Measurements from ENCODE around the gene SMIM13.

SMIM13 gene

DNA sequence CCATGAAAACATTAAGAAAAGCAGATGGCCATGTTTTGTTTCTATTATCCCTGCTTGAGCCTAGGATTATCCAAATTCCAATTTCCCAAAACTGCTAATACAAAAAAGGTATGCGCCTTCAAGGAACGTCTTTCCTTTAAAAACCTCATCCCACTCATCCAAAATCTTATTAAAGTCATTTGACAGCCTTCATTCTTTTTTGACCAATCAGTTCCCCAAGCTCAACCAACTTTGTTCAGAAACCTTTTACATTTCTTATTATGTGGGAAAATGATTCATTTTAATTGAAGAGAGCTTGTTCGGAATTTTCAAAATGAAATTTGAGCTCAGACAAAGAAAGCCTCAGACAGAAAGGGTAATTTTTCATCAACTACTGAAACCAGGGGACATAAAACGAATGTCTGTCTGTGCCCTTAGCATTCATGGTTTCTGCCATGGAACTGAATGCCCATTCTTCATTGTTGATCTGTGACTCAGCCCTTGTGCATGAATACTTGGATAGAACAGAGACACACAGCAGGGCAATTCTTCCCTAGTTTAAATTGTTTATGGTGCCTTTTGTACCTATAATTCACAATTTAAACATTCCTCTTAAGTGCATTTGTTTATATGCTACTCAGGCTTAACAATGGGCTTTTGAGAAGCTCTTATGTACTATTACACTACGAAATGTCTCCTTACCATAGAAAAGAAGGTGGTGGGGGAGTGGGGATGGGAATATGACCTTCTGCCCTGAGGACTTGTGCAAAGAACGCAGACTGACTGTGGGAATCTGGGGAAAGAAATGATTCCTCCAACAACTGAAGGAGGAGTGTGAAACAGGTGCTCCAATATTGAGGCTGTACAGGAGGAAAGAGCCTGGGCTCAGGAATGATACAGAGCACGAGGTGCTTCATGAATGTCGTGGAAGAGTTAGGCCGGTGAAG is 67.7 kb downstream of the SMIM13 start:
- no peak for DNase-seq

DNA sequence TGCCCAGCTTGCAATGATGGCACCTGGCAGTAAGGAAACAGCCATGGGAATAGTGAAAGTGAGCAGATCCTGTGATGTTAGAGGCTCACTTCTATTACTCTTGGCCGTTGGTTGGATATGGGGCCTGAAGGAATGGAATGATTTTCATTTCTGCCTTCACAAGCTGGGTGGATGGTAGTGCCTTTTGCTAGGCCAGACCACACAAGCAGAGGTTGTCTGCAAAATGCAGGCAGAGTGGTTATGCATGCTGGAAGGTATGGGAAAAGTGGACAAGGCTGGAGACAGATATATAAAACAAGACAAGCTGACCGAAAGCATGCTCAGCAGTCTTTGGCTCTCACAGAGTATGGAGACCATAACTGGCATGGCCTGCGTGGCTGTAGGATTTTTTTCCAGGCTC is 68.6 kb downstream of the SMIM13 start:
- DNase-seq: no peak

DNA sequence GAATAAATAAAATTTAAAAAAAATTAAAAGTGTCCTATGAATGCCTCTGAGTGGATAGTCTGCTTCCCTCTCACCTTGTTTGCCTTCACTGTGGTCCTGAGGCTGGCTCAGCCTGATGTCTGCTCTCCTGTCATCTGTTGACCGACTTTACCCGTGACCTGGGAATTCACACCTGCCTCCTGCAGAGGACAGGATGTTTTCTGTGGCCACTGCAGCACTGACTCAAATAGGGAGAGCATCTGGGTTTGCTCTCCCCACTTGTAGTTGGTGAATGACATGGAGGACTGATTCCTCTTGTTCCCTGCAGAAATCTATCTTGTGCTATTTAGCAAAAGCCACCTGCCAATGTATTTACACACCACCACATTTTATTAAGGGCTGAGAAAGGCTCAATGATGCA is 70.3 kb downstream of the SMIM13 start:
- DNase-seq: no peak

DNA sequence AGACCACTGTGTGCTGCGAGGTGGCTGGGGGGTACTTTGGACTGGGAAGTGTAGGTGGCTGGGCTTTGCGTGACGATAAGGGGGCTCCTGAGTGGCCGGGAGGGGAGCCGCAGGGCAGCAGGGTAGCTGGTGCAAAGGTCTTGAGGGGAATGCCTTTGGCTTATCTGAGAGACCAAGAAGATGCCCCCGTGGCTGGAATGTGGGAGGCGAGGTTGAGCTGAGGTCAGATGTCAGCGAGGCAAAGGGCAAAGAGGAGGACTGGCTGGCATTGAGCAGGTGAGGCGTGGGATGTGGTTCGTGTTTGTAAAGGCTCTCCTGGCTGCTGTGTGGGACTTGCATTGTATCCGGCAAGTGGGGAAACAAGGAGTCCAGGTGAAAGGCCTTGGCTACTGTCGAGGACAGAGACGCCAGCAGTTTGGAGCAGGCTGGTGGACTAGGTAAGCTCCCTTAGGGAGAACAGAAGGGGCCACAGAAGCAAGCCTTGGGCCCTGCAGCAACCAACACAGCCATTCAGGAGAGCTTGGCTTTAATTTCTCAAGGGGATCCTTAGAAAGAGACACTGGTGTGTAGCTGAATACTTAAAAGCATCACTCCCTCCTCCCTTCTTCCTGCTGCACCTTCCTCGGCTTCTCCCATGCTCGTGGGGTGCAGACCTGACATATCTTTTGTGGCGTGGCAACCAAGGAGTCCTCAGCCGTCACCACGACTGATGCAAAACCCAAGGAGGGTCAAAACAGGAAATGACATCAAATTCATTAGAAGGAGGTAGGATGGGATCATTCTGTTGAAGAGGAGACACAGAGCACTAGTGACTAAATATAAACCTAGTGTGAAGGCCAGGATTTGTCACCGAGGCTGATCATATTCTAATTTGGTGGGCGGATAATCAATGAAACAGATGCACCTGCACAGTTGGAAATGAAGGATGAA is 71.3 kb downstream of the SMIM13 start:
- no peak for DNase-seq

DNA sequence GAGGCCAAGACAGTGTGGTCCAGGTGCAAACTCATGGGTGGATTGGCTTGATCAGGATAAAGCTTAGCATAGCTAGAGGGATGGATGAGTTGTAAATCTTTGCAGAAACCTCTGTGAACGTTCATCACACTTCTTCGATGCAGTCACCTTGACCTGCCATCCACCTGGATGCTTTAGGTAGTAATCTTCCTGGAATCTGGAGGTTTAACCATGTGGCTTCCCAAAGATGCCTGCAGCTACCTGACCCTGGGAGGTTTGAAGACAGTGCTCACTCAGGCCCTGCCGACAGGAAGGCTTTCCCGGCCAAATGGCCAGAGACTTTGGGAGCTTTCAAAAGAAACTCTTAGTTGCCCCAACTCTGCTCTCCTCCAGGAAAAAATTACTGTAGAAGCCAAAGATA is 73.3 kb downstream of the SMIM13 start:
- DNase-seq: no peak

DNA sequence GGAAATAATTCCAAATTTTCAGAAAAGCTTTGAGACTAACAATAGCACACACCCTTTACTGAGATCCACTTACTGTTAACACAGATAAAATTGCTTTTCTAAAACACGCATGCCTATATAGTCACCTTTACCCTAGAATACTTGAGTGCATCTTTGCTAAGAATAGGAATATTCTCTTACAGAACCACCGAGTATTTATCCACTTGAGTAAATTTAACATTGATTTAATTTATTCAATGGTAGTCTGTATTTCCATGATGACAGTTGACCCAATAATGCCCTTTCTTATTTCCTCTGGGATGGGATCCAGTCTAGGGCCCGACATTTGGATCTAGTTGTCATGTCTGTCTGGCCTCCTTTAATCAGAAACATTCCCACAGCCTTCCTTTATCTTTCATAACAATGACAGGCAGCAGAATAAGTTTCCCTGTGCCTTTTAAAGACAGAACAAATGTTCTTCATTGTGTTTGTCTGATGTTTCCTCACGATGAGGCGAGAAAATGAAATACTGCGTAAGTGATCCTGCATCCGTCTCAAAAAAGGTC is 74.5 kb downstream of the SMIM13 start:
- no peak for DNase-seq

DNA sequence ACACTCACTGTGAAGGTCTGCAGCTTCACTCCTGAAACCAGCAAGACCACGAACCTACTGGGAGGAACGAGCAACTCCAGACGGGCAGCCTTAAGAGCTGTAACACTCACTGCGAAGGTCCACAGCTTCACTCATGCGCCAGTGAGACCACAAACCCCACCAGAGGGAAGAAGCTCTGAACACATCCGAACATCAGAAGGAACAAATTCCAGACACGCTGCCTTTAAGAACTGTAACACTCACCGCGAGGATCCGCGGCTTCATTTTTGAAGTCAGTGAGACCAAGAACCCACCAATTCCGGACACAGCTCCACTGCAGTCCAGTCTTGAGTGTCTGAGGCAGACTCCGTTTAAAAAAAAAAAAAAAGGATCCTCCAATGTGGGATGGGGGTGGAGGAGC is 78.3 kb downstream of the SMIM13 start:
- no peak for DNase-seq

DNA sequence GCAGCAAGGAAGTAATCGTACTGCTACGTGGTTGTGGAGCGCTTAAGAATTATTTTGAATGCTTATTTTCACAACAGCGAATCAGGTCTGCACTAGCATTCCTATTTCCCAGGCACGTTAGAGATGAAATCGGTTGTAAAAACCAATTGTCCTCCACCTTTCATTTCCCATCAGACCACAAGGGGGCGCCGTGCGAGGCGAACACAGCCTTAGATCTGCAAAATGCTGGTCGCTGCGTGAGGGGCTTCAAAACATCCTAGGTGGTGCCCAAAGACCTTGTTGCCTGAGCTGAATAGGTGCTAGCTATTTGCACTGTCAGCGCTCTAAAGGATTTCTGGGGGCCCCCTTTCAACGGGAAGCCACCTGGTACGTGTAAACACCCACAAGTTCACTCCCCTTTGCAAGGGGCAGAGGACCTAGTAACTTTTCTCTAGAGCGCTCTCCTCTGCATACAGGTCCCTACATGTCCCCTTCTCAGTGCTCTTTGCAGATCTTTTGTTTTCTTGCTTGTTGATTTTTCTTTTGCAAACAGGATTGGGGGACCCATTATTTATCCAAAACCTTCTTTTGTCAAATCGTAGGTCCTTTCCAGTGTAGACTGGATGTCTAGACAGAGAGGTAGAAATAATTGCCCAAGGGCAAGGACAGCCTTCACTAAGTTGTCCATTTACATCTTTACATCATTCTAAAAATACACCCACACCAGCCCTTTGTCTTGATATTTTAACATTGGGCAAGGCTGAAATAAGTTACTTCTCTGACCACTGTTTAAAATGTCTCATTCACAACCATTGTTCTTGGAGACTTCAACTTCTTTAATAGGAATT is 79.1 kb downstream of the SMIM13 start:
- DNase-seq: no peak

DNA sequence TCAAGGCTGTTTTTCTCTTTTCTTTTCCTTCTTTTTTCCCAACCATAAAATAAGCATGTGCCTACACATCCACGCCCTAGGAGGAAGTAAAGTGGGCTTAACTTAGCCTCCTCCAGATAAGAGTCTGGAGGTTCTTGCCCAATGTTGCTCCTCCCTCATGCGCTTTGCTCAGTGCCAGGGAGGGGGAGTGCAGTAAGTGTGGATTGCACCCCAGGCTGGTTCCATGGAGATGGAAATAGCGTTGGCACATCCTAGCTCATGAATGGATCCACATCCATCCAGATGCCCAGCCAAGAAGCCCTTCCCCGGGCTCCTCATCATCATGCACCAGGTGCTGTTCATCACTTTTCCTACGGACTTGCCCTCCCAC is 80.6 kb downstream of the SMIM13 start:
- DNase-seq: no peak

DNA sequence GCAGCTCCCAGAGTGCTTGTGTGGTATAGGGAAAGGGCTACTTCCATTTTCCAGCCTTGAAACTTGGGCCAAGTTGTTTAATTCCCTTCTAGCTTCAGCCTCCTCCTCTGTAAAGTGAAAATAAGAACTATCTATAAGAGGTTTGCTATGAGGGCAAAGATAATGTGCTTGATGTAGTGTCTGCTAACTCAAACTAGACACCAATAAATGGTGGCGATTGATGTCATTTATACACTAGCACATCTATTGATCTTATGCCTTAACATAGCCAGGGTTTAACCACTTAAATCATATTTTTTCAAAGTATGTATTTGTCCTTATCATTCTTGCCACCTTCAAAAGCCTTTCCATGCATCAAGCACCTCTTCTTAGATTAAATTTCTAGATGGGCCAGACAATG is 83.6 kb downstream of the SMIM13 start:
- no peak for DNase-seq

DNA sequence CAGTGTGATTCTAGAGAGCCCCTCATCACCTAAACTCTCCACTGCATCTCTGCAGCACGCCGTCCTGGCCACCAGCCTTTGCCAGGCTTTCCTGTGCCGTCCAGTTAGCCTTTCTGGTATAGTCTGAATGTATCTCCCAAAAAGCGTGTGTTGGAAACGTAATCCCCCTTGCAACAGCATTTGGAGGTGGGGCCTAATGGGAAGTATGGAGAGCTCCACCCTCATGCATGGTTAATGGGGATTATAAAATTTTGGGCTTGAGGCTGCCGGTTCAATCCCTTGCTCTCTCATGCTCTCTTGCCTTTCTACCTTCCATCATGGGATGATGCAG is 85.4 kb downstream of the SMIM13 start:
- DNase-seq: no peak

DNA sequence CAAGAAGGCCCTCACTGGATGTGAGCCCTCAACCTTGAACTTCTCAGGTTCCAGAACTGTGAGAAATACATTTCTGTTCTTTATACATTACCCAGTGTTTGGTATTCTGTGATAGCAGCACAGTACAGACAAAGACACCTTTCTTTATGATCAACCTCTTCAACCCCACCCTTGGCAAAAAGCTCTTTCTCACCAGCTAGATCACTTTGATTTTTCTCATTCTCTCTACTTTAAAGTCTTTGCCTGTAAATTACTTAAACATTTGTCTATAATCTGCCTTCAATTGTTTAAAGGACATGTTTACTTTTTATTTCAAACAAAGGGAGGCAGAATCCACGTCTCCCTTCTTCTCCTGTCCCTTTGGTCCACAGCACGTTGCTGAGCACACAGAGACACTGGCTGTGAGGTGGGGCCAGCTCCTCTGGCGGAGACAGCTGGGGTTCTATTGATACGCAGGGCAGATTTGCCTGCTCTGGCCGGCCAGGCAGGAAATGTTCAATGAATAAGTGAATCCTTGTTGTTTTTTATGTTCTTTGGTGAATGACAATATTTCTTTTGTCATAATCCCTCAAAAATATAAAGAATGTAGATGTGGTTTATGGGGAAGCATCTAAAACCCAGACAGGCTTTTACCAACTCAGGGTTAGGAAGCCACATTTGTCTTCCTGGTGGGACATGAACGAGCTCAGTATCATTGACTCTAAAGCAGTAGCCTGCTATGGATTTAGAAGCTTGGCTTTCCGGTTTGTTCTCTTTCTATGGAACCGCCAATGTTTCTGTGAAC is 86.0 kb downstream of the SMIM13 start:
- DNase-seq: no peak

DNA sequence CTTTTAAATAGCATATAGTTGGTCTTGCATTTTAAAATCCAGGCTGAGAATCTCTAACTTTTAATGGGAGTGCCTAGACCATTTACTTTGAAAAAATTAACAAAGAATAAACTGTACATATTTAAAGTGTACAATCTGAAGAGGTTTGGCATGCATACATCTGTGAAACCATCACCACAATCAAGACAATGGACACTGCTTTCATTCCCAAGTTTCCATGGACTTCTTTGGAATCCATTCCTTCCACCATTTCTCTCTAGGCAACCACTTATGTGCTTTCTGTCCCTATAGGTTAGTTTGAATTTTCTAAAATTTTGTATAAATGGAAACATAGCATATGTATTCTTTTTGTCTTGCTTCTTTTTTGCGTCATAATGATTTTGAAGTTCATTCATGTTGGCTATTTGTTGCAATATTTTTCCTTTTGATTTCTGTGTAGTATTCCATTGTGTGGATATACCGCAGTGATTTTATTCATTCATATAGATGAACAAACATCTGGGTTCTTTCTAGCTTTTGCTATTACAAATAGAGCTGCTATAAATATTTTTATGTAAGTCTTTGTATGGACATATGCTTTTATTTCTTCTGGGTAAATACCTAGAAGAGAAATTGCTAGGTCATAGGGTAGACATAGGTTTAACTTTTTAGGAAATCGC is 88.0 kb downstream of the SMIM13 start:
- DNase-seq: no peak

DNA sequence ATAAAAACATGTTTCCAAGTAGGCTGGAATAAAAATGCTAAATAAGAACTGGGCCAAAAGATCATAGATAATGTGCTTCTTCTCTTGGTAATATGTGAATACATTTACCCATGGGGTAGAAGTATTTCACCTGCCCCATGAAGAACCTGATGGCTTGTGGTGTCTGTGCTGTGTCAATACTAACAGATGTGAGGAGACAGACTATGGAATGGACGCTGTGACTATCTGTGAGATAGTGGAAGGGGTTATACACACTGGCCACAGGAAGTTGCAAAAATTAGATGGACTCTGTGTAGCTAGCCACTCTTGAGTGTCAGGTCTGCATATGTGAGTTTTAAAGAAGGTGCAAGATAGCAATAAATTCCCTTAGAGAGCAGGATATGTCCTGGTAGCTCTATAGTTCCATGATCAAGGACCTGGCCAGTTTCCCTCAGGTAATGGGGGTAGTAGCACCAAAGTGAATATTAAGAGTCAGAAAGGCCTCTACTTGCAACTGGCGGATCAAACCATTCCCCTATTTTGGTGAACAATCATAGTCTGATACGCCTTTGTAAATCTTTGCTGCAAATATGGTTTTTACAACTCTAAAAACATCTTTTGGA is 90.2 kb downstream of the SMIM13 start:
- DNase-seq: no peak

DNA sequence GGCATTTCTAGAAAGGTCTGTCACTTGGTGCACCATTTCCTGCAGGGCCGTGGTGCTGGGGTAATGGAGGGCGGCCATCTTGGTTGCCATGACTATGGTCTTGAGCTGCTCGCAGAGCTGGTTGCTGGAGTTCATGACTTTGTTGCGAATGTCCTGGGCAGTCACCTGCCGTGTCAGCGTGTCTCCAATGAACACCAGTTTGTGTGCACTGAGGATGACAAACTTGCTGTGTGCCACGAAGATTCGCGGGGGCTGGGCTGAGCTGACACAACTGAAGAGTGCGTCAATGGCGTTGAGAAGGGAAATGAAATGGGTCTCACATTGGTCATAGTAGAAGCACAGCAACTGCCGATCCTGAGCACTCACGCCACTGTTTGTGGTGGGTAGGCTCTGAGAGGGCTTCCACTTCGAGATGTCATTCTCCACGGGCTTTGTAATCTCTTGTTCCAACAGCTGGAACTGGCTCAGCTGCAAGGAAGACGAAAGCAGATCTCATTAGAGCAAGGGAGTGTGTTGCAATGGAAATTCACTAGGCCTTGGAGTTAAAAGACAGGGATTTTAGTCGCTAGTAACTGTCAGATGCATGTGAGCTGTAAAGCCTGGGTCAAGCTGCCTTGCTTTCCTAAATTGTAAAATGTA is 91.7 kb downstream of the SMIM13 start:
- no peak for DNase-seq

DNA sequence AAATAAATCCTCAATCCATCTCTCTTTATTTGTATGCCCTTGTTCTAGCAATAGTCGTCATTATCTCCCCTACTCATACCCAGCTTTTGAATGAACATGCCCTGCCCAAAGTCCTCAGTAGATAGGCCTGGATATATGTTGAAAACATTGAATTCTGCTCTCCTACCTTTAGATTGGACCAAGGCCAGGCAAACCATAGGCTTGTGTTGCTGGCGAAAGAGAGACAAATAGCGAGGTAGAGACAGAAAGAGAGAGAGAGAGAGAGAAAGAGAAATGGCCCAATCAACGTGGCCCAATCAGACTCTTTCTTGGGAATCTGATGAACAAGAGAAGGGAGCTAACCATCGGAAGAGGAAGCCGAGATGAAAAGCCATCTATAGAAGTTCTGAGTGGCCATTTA is 93.7 kb downstream of the SMIM13 start:
- no peak for DNase-seq

All from NCI-H2081 treated with DMSO at 0.1 percent for 48 hours (cell line).